Activated naive CD4-positive, alpha-beta T cell treated with anti-CD3 and anti-CD28 coated beads, Interleukin-2, amount 50 U/mL, for 16 hours (primary cell): ENCODE results near the gene P2RY6.

Experiments used
- DNase-seq: peaks from one replicate; pipeline ENCODE4 v3.0.0-alpha.2; 2020

The P2RY6 gene

GRCh38 chr11:73320763-73321603 lies 48.8 kb downstream of the P2RY6 start:
- DNase-seq = no peak

DNA sequence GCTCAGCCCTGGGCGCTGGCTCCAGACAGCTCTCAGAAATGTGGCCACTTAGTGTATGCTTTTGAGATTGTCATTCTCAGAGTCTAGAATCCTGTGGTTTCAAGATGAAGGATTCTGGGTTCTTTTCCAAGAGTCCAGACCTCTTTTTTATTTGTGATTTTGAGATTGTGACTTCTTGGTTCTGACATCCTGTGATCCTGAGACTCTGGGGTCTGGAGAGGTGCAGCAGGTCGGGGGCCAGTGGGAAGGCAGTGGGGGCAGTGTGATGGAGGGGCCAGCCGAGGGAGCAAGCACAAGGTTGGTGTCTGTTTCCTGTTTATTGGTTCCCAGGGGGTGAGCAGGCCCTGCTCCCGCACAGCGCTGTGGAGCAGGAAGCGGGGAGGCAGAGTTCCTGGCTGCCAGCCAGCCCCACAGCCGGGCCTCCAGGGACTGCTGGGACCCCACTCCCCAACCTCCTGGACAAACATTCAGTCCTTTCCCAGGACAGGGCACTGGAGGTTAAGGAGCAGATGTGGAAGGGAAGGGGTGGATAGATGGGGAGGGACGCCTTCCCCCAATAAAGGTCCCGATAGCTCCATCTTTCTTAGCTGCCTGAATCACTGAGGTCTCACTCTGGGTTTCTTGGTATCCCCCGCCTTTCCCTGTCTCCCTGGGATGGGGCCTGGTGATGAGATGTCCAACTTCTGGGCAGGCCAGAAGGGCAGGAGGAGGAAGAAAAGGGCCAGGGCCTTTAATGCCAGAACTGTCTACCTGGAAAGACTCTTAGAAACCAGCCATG lies 49.7 kb downstream of the P2RY6 start:
- DNase-seq = no peak

GRCh38 chr11:73322382-73323306 lies 50.5 kb downstream of the P2RY6 start:
- DNase-seq = no peak

DNA sequence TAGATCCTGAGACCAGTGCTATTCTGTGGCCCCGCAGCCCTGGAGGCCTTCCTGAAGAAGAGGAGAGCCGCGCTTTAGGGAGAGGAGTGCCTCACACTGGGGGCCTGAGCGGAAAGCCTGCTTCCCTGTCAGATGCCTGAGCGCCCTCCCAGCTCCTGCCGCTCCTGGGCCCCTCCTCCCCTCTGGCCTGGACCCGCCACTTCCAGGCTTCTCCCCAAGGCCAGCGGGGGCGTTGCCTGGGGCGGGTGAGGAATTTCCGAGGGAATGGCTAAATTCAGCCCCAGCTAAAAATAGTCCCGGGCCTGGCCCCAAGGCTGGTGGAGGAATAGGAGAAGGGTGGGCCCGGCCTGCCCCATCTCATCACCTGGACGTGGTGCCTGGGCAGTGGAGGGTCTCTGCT lies 51.3 kb downstream of the P2RY6 start:
- no peak for DNase-seq

DNA sequence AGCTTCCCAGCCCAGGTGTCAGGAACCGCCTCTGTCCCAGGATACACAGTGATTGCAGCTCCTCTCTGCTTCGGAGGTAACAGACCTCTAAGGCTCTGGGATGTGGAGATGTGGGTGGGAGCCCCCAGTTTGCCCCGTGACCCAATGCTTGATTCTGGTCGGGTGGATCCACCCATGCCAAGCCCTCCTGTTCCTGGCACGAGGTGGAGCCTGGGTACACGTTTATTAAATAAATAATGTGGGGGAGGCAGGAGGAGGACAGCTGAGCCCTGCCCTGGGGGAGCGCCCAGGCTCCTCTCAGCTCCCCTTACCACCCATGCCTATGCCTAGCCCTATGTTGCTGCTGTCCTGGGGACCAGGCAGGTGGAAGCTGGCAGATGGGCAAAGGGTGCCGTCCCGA lies 52.0 kb downstream of the P2RY6 start:
- no peak for DNase-seq

- DNase-seq = no peak
These were observed 52.5 kb downstream of the P2RY6 start for GRCh38 chr11:73324665-73325035.

- DNase-seq = no peak
These were observed 53.2 kb downstream of the P2RY6 start for GRCh38 chr11:73325036-73325981.

GRCh38 chr11:73326929-73327811 lies 55.0 kb downstream of the P2RY6 start:
- no peak for DNase-seq

- DNase-seq = no peak
These were observed 55.8 kb downstream of the P2RY6 start for GRCh38 chr11:73327812-73328364.

DNA sequence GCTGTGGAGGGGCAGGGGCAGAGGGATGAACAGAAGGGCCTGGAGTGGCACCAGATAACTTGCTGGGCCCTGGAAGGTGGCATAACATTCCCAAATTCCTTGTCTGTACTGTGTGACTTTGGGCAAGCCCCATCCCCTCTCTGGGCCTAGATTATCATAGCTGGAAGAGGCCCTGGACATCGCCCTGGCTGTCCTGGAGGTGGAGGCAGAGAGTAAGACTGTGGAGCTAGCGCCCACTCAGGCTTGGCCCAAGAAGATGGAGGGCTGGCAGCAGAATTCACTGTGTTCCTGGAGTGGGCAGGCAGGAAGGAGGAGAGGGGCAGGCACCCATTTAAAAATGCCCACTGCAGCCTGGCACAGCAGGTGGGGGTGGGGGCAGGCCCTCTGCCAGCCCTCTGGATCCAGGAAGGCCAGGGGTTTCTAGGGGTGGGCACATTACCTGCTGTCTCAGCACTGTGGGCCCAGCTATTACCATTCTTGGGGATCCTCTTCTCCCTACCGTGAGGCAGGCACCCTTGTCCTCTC lies 58.5 kb downstream of the P2RY6 start:
- no peak for DNase-seq

- DNase-seq = no peak
These were observed 59.2 kb downstream of the P2RY6 start for GRCh38 chr11:73331138-73331916.

- no peak for DNase-seq
These were observed 61.0 kb downstream of the P2RY6 start for GRCh38 chr11:73333173-73333572.

DNA sequence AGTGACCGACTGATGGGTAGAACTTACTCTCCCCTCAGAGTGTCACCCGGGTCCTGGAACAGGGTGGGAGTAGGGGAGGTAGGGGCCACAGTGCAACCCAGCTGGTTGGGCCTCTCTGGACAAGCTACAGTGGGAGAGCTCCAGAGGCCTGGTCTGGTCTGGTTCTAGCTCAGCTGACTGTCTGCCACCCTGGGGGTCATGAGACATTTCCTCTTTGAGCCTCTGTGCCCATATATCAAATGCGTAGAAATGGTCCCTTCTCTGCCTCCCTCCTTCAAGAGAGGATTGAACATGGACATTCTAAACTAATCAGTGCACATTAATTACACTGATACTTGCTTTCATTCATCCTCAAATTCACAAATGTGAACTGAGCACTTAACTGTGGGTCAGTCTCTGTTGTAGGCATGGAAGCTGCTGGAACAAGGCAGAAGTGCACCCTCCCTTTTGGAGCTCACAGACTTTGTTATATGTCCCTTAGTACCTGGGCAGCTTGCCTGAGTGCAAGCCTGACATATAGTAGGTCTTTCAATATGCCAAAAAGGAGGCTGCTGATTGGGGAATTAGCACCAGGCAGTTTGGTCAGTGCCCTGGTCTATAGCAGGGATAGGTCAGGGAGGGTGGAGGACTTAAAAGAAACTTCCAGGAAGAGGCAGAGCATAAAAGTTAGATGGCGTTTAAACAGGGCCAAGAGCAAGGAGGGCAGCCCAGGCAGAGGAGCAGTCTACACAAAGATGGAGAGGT lies 61.7 kb downstream of the P2RY6 start:
- DNase-seq = no peak

GRCh38 chr11:73334384-73335203 lies 62.5 kb downstream of the P2RY6 start:
- DNase-seq = no peak

- peak; percentile 78 for DNase-seq
These were observed 63.2 kb downstream of the P2RY6 start for GRCh38 chr11:73335204-73335923.

DNA sequence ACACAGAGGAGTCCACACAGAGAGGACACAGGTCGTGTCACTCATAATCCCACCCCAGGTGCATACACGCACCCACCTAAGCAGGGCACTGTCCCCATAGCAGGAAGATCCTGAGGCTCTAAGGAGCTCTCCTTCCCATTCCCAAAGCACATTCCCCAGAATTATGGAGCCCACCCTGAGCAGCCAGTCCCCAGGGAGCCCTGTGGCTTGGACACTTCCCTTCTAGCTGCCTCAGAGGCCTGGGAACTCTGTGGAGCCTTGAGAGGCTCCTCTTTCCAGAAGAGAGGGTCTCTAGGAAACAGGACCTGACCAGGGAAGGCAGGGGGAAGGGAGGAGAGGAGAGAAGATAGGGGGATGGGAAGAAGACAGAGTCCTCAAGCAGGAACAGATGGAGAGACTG lies 65.7 kb downstream of the P2RY6 start:
- no peak for DNase-seq

DNA sequence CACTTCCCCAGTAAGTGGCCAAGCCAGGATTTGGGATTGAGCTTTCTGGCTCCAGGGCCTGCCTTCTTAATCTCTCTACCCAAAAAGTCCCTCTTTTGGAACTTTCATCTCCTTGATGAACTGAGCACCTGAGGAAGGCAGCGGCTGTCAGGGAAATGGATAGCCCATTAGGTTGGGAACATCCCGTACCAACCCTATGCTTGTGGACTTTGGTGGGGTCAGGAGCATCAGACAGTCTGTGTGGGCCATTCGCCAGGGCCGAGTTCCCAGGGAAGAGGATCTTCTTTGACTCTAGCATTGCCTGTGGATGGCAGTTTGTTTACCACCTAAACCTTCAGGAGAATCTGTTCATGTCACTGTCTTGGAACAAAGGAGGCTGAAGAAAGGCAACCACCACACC lies 66.1 kb downstream of the P2RY6 start:
- no peak for DNase-seq
